HEK293T (cell line): ENCODE data around the gene SDR42E2.

Experiments
- CTCF ChIA-PET: fragments of 350-600 bp; formaldehyde crosslinking; extraction: SDS; loops from one replicate; lab custom pipeline; 2021; ENCODE audit warnings: antibody characterized with exemption, inconsistent platforms; lab: Yijun Ruan, JAX
- POLR2A ChIA-PET: fragments of 350-600 bp; formaldehyde crosslinking; extraction: SDS; loops from one replicate; lab custom pipeline; 2020; ENCODE audit warnings: antibody characterized with exemption, inconsistent platforms; lab: Yijun Ruan, JAX
- DNase-seq: peaks from one replicate; pipeline ENCODE4 v3.0.0; 2012; ENCODE audit warnings: mixed read lengths; ENCODE audit errors: extremely low spot score
- ARNT ChIP-seq: fragments of 450-650 bp; IDR thresholded peaks from 2 replicates; pipeline ENCODE4 v1.6.1; 2017; ENCODE audit warnings: mild to moderate bottlenecking
- BHLHE40 ChIP-seq: fragments of 450-650 bp; IDR thresholded peaks from 2 replicates; pipeline ENCODE4 v1.6.1; 2016; ENCODE audit warnings: mild to moderate bottlenecking, moderate library complexity, borderline replicate concordance
- ELF4 ChIP-seq: fragments of 450-650 bp; IDR thresholded peaks from 2 replicates; pipeline ENCODE4 v1.6.1; 2017; ENCODE audit warnings: antibody characterized with exemption
- FOXA1 ChIP-seq: fragments of 450-650 bp; IDR thresholded peaks from 2 replicates; pipeline ENCODE4 v1.6.1; 2016; ENCODE audit warnings: mild to moderate bottlenecking
- FOXM1 ChIP-seq: fragments of 450-650 bp; IDR thresholded peaks from 2 replicates; pipeline ENCODE4 v1.6.1; 2017; ENCODE audit warnings: mild to moderate bottlenecking, borderline replicate concordance
- HDGF ChIP-seq: fragments of 450-650 bp; IDR thresholded peaks from 2 replicates; pipeline ENCODE4 v1.6.1; 2017; ENCODE audit warnings: antibody characterized with exemption, borderline replicate concordance
- LEF1 ChIP-seq: fragments of 450-650 bp; IDR thresholded peaks from 2 replicates; pipeline ENCODE4 v1.6.1; 2017; ENCODE audit warnings: mild to moderate bottlenecking, borderline replicate concordance
- NFRKB ChIP-seq: fragments of 450-650 bp; IDR thresholded peaks from 2 replicates; pipeline ENCODE4 v1.6.1; 2016; ENCODE audit warnings: mild to moderate bottlenecking, moderate library complexity
- PKNOX1 ChIP-seq: fragments of 450-650 bp; IDR thresholded peaks from 2 replicates; pipeline ENCODE4 v1.6.1; 2016
- TARDBP ChIP-seq: fragments of 450-650 bp; IDR thresholded peaks from 2 replicates; pipeline ENCODE4 v1.6.1; 2016

The SDR42E2 gene

DNA sequence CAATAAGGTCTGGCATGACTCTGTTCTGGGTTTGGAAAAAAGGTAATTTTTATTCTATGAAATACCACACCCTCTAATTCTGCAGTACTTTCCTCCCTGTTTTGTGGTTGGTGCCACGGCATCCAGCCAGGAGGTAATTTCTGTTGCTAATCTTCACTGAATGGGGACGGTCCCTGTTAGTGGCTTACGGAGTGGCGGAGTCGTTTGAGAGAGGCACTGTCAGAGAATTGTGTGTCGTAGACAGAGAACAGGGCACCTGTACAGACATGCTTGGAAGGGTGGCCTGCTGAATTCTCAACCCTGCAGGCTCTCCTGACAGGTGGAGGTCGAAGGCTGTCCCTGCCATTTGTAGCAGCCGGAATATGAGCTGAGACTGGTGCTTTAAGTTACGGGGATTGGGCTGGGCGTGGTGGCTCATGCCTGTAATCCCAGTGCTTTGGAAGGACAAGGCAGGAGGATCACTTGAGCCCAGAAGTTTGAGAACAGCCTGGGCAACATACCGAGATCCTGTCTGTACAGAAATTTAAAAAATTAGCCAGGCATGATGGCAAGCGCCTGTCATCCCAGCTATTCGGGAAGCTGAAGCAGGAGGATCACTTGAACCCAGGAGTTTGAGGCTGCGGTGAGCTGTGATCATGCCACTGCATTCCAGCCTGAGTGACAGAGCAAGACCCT is 77.0 kb downstream of the SDR42E2 start:
- DNase-seq = no peak
- ChIA-PET CTCF (no interaction called here), POLR2A (no interaction called here)
- TF ChIP-seq ELF4 (no peak), LEF1 (no peak), FOXA1 (no peak)

DNA sequence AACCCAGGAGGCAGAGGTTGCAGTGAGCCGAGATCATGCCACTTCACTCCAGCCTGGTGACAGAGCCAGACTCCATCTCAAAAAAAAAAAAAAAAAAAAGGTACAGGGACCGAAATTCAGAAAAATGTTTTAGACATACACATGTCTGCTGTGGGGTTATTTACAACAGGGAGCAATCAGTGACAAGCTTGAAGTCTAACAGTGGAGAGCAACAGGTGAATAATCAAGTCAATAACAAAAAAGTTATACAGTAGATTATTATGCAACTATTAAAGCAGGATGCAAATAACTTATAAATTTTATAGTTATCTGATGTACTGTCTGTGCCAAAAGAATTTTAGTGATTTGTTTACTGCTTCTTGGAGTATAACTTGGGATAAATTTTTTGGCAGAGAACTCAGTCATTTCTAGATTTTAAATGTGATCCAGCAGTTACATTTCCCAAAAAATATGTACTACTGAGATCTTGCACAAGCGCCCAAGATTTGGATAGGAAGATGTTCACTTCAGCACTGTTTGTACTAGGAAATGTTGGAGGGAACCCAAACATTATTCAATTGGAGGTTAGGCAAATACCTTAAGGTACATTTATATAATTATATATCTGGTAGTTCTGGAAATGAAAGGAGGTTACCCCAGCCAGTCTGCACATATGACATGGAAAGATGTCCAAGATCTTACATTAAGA is 77.9 kb downstream of the SDR42E2 start:
- POLR2A ChIA-PET = no interaction called here
- TF ChIP-seq PKNOX1 (no peak), FOXM1 (no peak), TARDBP (no peak), ARNT (no peak), BHLHE40 (no peak), HDGF (no peak), NFRKB (no peak)
- DNase-seq = no peak
- CTCF ChIA-PET = no interaction called here
